Measurements from ENCODE around the gene ARMC12. TPM values are rescaled to one million over a fixed set of nuclear protein-coding genes. Genes with fewer than 3 reads are reported as not detected.

Gene ARMC12
- total and polyA plus RNA-seq, 2 of the 4 experiments (the other 2 are of a cell fraction): 0.18 to 0.74 TPM

GRCh38 chr6:35777356-35778102, 40.7 kb downstream of the ARMC12 start:
- no peak overlapping the region for H2BK120ac ChIP-seq (ENCODE audit: low read depth, low read length)
- H4K20me1 ChIP-seq (ENCODE audit: insufficient read depth, low read length): no peaks in the 10 kb centered on the region; the same call in 1 of the 2 replicates
- H3K23ac ChIP-seq (ENCODE audit: low read depth, low read length): no peak overlapping the region
- no peak overlapping the region for H4K5ac ChIP-seq (ENCODE audit: low read depth, low read length)
- no peak overlapping the region for H3K4ac ChIP-seq (ENCODE audit: low read depth, low read length)
- H3K18ac ChIP-seq (ENCODE audit: low read depth, low read length): no peak overlapping the region
- 100% methylated on average over 3 of the region's 10 CpGs; no CpG with 5 or more reads in 1 of the 2 experiments for WGBS, 2 experiments (ENCODE audit: extremely low coverage in 2 of 2, insufficient read length in 1 of 2)
- no peak for ATAC-seq (ENCODE audit: low read depth)
- no peak overlapping the region for H3K4me2 ChIP-seq (ENCODE audit: low read depth, low read length)
- in situ Hi-C loops (cut with MboI; ENCODE audit: low sequenced_read_pairs): no loop called here
- H2BK20ac ChIP-seq (ENCODE audit: low read depth, low read length): no peak overlapping the region
- no peak overlapping the region for H3K4me3 ChIP-seq (ENCODE audit: insufficient read depth, low read depth, low read length)
- H3K9ac ChIP-seq (ENCODE audit: low read depth, low read length): no peak overlapping the region
- no peak overlapping the region for H3K27ac ChIP-seq (ENCODE audit: insufficient read depth, low read length)
- POLR2A ChIA-PET (ENCODE audit: unreplicated experiment): no interaction called here
- H3K56ac ChIP-seq (ENCODE audit: extremely low read depth, insufficient read depth, low read length): no peak overlapping the region
- H3K4me1 ChIP-seq (ENCODE audit: control insufficient read depth, insufficient read depth, low read length): no peaks in the 10 kb centered on the region
- BruUV-seq (replicated peaks): no TSS peak
- no peak overlapping the region for H4K91ac ChIP-seq (ENCODE audit: insufficient read depth, low read depth, low read length)
- H3K9me1 ChIP-seq (ENCODE audit: insufficient read depth, low read length): no peaks in the 10 kb centered on the region; the same call in 1 of the 2 replicates
- no peak overlapping the region for H2BK5ac ChIP-seq (ENCODE audit: low read depth, low read length, poor library complexity, severe bottlenecking)
- no peak overlapping the region for H3K14ac ChIP-seq (replicated peaks; ENCODE audit: low read depth, low read length)
- no peak overlapping the region for H2AK9ac ChIP-seq (replicated peaks; ENCODE audit: low read depth, low read length, poor library complexity)
- no peak overlapping the region for H2AFZ ChIP-seq (replicated peaks; ENCODE audit: low read length, poor library complexity)
- H3K36me3 ChIP-seq (ENCODE audit: control insufficient read depth, insufficient read depth, low read length): no peaks in the 10 kb centered on the region
- H2AK5ac ChIP-seq (ENCODE audit: low read depth, low read length): no peak overlapping the region
- TF ChIP-seq, protein P1, sequence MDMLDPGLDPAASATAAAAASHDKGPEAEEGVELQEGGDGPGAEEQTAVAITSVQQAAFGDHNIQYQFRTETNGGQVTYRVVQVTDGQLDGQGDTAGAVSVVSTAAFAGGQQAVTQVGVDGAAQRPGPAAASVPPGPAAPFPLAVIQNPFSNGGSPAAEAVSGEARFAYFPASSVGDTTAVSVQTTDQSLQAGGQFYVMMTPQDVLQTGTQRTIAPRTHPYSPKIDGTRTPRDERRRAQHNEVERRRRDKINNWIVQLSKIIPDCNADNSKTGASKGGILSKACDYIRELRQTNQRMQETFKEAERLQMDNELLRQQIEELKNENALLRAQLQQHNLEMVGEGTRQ (IDR thresholded peaks at IDR 0.05; ENCODE audit: low read depth, low read length): no peak
- TF ChIP-seq CEBPB (IDR thresholded peaks at IDR 0.05; ENCODE audit: low read depth, low read length): peak; percentile 55
- no peak for DNase-seq
- dilution Hi-C loops (cut with HindIII; ENCODE audit: low sequenced_read_pairs, unreplicated experiment): no loop called here
- CTCF ChIA-PET: no interaction called here
- no peak overlapping the region for H4K8ac ChIP-seq (ENCODE audit: low read depth in 2 of 2, low read length in 2 of 2)
- intact Hi-C loops (cut with micrococcal nuclease): no loop called here
- no peaks in the 10 kb centered on the region for H3K9me3 ChIP-seq (ENCODE audit: control insufficient read depth, insufficient read depth, low read length)
- no peak overlapping the region for H2BK15ac ChIP-seq (ENCODE audit: low read depth, low read length)
- peaks cover 48% of the 10 kb centered on the region for H3K27me3 ChIP-seq (ENCODE audit: control insufficient read depth, insufficient read depth, low read length)
- H3K79me1 ChIP-seq (ENCODE audit: low read depth in 1 of 2, low read length in 2 of 2): no peaks in the 10 kb centered on the region
